ENCODE results near the gene ZNF670.
"Not testable (repeated sequence)": the region's sequence is repeated elsewhere in the genome, so short reads cannot be mapped to it uniquely, and the experiment has no call there.

Gene ZNF670

DNA sequence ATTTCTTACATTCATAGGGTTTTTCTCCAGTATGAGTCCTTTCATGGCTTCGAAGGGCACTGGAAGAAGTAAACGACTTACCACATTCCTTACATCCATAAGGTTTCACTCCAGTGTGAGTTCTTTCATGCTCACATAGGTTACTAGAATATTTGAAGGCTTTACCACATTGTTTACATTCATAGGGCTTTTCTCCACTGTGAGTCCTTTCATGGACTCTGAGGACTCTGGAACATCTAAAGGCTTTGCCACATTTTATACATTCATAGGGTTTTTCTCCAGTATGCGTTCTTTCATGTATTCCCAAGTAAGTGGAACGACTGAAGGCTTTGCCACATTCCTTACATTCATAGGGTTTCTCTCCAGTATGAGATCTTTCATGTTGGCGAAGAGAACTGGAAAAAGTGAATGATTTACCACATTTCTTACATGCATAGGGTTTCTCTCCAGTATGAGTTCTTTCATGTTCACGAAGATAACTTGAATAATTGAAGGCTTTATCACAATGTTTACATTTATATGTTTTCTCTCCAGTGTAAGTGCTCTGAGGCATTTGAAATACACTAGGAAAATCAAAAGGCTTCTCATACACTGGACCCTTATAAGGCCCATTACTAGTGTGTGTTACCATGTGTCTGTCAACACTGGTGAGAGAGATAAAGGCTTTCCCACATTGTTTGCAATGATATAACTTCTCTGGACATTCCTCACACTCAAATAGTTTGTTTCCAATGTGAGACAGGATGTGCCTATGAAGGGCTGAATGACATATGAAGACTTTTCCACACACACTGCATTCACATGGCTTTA lies 40.9 kb downstream of the ZNF670 start:
- no peak for DNase-seq (ENCODE audit: low read depth)

DNA sequence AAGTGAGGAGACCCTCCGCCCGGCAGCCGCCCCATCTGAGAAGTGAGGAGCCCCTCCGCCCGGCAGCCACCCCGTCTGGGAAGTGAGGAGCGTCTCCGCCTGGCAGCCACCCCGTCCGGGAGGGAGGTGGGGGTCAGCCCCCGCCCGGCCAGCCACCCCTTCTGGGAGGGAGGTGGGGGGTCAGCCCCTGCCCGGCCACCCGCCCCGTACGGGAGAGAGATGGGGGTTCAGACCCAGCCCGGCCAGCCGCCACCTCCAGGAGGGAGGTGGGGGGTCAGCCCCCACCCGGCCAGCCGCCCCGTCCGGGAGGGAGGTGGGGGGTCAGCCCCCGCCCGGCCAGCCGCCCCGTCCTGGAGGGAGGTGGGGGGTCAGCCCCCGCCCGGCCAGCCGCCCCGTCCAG lies 46.3 kb downstream of the ZNF670 start:
- DNase-seq (ENCODE audit: low read depth), result not testable (repeated sequence)
